ENCODE measurements around the gene RNF224. TPM values are rescaled to one million over a fixed set of nuclear protein-coding genes. Genes with fewer than 3 reads are reported as not detected.

RNF224 gene
- total and polyA plus RNA-seq, 10 of the 15 experiments (the other 5 are each of a cell fraction or from before 2014, with no cell fraction given), result not detected

- TF ChIP-seq BCLAF1 (IDR thresholded peaks at IDR 0.05) (no peak), SUPT20H (IDR thresholded peaks at IDR 0.05; ENCODE audit: borderline replicate concordance, control insufficient read depth, low read depth, low read length) (no peak), TCF7 (IDR thresholded peaks at IDR 0.05; ENCODE audit: borderline replicate concordance) (no peak), RUNX3 (IDR thresholded peaks at IDR 0.05; ENCODE audit: low read length) (no peak), PAX5 (IDR thresholded peaks at IDR 0.05; ENCODE audit: borderline replicate concordance, low read depth, low read length) (peak; percentile 92), CBX3 (IDR thresholded peaks at IDR 0.05; ENCODE audit: borderline replicate concordance, low read depth) (no peak), SIX5 (IDR thresholded peaks at IDR 0.05; ENCODE audit: low read depth, low read length, severe bottlenecking) (no peak), STAT3 (IDR thresholded peaks at IDR 0.05; ENCODE audit: low read depth, low read length) (no peak), WRNIP1 (IDR thresholded peaks at IDR 0.05; ENCODE audit: borderline replicate concordance, low read depth, low read length) (no peak), RFX5 (IDR thresholded peaks at IDR 0.05; ENCODE audit: low read depth, low read length) (0 out of 2 replicates have a peak, but pooled peaks have one; percentile 68), ETV6 (conservative IDR thresholded peaks at IDR 0.05 in 1 of 2, IDR thresholded peaks at IDR 0.05 in 1 of 2; ENCODE audit: borderline replicate concordance in 1 of 2, low read depth in 1 of 2) (no peak), SRF (IDR thresholded peaks at IDR 0.05; ENCODE audit: low read depth in 2 of 2, low read length in 2 of 2) (no peak), ZNF592 (IDR thresholded peaks at IDR 0.05) (no peak), ZBED1 (IDR thresholded peaks at IDR 0.05; ENCODE audit: borderline replicate concordance) (no peak), CBFB (IDR thresholded peaks at IDR 0.05; ENCODE audit: low read depth) (peak; percentile 21; the same call in 1 of the 2 replicates)
- TF ChIP-seq, protein P1, sequence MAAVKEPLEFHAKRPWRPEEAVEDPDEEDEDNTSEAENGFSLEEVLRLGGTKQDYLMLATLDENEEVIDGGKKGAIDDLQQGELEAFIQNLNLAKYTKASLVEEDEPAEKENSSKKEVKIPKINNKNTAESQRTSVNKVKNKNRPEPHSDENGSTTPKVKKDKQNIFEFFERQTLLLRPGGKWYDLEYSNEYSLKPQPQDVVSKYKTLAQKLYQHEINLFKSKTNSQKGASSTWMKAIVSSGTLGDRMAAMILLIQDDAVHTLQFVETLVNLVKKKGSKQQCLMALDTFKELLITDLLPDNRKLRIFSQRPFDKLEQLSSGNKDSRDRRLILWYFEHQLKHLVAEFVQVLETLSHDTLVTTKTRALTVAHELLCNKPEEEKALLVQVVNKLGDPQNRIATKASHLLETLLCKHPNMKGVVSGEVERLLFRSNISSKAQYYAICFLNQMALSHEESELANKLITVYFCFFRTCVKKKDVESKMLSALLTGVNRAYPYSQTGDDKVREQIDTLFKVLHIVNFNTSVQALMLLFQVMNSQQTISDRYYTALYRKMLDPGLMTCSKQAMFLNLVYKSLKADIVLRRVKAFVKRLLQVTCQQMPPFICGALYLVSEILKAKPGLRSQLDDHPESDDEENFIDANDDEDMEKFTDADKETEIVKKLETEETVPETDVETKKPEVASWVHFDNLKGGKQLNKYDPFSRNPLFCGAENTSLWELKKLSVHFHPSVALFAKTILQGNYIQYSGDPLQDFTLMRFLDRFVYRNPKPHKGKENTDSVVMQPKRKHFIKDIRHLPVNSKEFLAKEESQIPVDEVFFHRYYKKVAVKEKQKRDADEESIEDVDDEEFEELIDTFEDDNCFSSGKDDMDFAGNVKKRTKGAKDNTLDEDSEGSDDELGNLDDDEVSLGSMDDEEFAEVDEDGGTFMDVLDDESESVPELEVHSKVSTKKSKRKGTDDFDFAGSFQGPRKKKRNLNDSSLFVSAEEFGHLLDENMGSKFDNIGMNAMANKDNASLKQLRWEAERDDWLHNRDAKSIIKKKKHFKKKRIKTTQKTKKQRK (IDR thresholded peaks at IDR 0.05; ENCODE audit: low read depth, low read length), result peak; percentile 79
- TF ChIP-seq, protein P2, sequence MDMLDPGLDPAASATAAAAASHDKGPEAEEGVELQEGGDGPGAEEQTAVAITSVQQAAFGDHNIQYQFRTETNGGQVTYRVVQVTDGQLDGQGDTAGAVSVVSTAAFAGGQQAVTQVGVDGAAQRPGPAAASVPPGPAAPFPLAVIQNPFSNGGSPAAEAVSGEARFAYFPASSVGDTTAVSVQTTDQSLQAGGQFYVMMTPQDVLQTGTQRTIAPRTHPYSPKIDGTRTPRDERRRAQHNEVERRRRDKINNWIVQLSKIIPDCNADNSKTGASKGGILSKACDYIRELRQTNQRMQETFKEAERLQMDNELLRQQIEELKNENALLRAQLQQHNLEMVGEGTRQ (IDR thresholded peaks at IDR 0.05; ENCODE audit: borderline replicate concordance, low read depth, low read length), result peak; percentile 38; the same call in 1 of the 2 replicates
These were observed 26.7 kb upstream of the RNF224 start, which contains the start of gene TPRN (continued) for GRCh38 chr9:137200311-137201204.

All from GM12878 (cell line).